Activated gamma-delta T cell treated with Interleukin-2 at 50 U/mL for 16 hours (primary cell): ENCODE results near the gene WWOX.

Source experiments
- DNase-seq: peaks from one replicate; pipeline ENCODE4 v3.0.0-alpha.2; 2020

WWOX gene

DNA sequence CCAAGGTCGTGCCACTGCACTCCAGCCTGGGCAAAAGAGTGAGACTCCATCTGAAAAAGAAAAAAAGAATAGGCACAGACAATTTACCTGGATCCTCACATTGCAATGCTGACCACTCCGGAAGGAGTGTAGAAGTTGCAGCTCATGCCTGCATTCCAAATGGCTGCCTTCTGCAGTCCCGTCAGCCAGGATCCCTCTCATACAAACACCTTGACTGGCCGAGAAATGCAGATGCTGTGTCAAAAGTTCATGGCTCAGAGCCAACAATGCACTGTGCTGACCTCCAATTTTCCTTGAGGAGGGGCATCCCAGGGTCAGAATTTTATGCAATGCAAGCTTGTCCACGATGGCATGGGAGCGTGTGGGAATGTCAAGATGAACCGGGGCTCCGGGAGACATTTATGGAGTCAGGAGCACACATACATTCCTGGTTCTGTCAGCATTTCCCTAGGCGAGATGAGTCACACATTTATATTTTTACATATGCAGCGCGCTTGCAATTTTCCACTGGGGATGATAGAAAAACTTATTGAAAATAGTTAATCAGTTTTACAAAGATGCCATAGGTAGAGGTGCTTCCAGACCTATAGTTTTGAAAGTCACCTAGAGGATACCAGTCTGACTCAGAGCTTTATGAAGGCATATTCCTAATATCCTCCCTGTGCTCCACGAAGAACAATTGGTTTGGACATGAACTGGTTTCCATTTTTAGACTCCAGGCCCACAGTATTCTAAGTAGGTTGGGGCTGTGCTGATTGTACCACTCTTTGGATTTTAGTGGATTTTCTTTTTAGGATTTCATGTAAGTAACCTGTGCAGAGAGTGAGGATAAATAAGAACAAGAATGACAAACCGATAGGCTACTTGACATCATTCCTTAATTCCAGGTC is 886.5 kb downstream of the WWOX start:
- no peak for DNase-seq

- DNase-seq: no peak
These were observed 888.2 kb downstream of the WWOX start for GRCh38 chr16:78987666-78988065.

GRCh38 chr16:78988361-78988969 is 889.0 kb downstream of the WWOX start:
- no peak for DNase-seq

DNA sequence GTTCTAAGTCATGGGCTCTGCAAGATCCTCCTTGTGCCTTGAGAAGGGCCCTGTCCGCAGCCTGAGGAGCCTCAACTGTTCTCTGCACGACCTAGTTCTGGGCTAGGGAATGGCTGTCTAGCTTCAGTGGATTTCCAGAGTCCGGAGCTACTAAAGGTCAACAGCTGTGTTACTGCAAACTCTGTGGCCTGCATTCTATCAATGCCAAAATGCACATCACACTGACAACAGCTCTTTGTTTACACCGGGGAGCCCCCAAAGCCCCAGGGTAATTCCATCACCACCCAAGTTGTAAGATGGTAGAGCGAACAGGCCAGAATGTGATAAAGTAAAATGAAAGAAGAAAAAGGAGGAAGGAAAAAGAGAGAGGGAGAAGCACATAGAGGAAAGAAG is 890.9 kb downstream of the WWOX start:
- DNase-seq: no peak

DNA sequence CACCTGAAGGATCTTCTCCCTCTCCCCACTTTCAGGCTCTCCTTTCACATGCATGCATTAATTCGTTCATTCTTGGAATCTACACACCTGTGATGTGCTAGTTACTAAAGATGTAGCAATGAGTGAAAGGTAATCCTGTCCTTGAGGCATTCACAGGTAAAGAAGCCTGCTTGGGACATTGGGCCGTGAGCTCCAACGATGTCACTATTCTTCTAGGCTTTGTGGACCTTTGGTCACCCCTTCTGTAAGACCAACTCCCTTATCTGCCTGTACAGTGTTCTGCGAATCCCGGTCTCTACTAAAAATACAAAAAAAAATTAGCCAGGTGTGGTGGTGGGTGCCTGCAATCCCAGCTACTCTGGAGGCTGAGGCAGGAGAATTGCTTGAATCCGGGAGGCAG is 892.5 kb downstream of the WWOX start:
- DNase-seq: no peak

GRCh38 chr16:78993346-78993745 is 893.9 kb downstream of the WWOX start:
- no peak for DNase-seq

GRCh38 chr16:78994135-78994745 is 894.8 kb downstream of the WWOX start:
- DNase-seq: no peak

GRCh38 chr16:78995441-78995840 is 896.0 kb downstream of the WWOX start:
- DNase-seq: no peak

- DNase-seq: no peak
These were observed 897.3 kb downstream of the WWOX start for GRCh38 chr16:78996790-78997189.

DNA sequence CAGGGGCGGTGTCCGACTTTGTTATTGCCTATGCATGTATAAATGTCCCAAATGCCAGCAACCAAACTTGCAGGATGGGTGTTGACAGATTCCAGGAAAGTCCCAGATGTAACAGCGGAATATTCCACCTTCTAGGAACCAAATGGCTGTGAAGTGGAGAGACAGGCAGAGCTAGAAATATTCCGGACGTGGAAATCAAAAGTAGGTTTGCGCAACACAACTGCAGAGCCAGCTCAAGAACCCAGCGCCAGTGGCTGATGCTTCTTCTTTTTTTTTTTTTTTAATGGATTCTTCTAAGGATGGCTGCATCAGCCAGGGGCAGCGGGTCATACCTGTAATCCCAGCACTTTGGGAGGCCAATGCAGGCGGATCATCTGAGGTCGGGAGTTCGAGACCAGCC is 899.4 kb downstream of the WWOX start:
- no peak for DNase-seq

DNA sequence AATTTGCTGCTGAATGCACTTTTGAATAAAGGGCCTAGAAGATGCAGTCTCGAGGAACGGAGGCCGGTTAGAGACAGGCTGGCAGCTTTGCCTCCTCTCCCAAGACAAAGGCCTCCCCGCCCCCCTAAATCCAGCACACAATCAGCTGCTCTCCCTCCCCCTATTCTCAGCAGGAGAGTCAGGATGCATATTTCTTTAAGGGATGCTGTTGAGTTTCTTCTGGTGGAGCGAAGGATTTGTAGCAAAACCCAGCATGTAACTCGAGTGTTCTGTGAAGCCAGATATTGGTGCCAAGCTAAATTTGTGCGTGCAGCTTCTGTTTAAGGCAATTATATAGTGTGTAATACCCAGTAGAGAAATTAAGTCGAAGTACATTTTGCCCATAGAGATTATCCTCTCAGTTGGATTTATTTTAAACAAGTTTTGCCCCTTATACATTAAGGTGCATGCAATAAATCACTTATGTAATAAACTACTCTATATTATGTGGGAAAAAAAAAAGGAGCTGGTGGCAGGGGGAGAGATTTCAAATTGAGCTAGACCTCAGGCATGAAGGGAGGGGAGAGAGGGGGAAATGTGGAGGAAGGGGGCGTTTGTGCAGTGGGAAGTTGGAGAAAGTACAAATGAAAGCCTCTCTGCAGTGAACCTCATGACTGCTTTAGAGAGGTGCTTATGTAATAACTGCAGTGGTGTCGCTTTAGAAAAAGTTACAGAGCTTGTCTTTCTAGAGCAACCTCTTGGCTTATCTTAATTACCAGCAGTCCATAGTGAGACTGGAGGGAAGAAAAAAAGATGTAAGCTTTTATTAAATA is 901.9 kb downstream of the WWOX start:
- DNase-seq: no peak

- no peak for DNase-seq
These were observed 903.7 kb downstream of the WWOX start for GRCh38 chr16:79003026-79003609.

DNA sequence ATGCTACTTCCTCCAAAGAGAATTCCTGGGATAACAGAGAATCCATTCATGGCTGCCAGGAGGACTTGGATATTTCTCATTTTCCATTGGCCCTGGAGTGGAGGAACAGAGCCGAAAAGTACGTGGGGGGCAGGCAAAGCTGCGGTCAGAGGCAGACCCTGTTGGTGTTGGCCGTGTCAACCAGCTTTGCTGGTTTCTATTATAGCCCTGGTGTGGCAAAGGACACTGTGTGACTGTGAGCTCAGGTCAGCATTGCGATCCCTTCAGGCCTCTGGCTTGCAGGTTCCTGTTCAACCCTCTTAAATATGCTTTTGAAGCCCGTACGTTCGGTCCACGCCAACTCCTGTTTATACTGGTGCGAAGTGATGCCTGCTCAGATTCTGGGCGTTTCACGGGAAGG is 904.9 kb downstream of the WWOX start:
- DNase-seq: no peak

DNA sequence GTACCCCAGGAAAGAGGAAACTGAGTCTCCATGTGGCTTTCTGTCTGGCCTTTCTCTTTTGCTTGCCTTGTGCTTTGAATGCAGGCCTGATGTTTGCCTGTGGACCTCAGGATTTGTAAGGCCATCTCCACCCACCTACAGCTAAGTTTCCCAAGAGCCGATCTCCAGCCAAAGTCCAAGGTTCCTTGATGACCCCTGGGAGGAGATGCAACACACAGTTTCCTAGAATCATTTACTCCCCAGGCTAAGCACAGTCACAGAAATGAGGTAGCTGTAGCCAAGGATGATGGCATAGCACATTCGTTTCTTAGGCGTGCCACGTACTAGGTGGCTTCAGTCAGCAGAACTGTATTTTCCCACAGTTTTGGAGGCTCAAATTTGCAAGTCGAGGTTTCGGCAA is 905.6 kb downstream of the WWOX start:
- DNase-seq: no peak

- DNase-seq: no peak
These were observed 906.8 kb downstream of the WWOX start for GRCh38 chr16:79006206-79006605.

- DNase-seq: no peak
These were observed 907.3 kb downstream of the WWOX start for GRCh38 chr16:79006765-79007164.

DNA sequence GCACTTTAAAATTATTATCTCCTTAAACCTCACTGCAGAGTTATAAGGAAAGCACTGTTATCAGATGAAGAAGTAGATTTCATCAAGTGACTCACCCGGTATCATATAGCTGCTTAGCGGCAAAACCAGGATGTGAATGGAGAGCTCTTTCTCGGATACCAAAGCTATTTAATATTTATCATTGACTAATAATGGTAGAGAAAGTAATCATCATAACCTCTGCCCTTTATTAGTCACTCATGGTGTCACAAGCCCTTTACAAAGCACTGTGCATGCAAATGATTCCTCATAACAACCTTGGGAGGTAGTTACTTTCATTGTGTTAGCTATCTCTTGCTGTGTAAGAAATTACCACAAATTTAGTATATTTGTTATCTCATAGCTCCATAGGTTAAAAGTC is 908.2 kb downstream of the WWOX start:
- DNase-seq: no peak

GRCh38 chr16:79008036-79008868 is 908.8 kb downstream of the WWOX start:
- DNase-seq: no peak

- DNase-seq: no peak
These were observed 909.4 kb downstream of the WWOX start for GRCh38 chr16:79008869-79009179.

- DNase-seq: no peak
These were observed 910.4 kb downstream of the WWOX start for GRCh38 chr16:79009896-79010295.

DNA sequence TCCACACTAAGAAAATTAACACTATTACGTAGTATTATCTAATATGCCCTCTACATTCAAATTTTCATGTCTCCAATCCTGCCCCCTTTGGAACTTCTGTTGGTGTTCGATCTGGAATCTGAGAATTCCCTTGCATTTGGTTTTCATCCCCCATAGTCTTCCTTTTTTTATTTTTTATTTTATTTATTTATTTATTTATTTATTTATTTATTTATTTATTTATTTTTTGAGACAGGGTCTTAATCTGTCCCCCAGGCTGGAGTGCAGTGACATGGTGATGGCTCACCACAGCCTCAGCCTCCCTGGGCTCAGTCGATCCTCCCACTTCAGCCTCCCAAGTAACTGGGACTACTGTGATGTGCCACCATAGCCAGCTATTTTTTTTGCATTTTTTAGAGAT is 911.8 kb downstream of the WWOX start:
- no peak for DNase-seq
